Measurements from ENCODE around the gene OSGEP.
"Not testable (repeated sequence)": the region's sequence is repeated elsewhere in the genome, so short reads cannot be mapped to it uniquely, and the experiment has no call there.

OSGEP gene

GRCh38 chr14:20469242-20469889, 14.8 kb upstream of the OSGEP start, which contains the start of gene PNP:
PNP (plus strand) TSS chr14:20469406; CDS start chr14:20469525, 119 bp downstream.
- DNase-seq: peak; percentile 94

DNA sequence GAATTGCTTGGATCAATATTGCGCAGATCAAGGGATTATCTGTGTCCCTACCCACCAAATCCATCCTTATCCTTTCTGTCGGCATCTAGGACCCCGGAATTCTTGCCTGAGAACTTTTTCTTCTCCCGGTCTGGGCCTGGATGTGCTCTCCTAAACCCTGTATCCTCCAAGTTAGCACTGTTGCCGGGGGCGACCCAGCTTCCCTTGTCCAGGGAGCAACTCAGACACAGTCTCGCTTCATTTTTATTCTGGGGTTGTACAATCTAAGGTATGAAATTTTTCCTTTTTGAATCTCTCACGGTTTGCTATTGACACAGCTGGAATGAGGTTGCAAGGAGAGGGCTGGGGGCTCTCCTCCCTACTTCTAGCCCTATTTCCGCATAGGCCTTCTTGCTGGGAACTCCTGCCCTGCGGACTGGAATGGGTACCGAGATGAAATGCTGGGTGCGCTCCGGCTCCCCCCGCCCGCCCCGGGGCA, 14.2 kb upstream of the OSGEP start:
- DNase-seq: no peak

DNA sequence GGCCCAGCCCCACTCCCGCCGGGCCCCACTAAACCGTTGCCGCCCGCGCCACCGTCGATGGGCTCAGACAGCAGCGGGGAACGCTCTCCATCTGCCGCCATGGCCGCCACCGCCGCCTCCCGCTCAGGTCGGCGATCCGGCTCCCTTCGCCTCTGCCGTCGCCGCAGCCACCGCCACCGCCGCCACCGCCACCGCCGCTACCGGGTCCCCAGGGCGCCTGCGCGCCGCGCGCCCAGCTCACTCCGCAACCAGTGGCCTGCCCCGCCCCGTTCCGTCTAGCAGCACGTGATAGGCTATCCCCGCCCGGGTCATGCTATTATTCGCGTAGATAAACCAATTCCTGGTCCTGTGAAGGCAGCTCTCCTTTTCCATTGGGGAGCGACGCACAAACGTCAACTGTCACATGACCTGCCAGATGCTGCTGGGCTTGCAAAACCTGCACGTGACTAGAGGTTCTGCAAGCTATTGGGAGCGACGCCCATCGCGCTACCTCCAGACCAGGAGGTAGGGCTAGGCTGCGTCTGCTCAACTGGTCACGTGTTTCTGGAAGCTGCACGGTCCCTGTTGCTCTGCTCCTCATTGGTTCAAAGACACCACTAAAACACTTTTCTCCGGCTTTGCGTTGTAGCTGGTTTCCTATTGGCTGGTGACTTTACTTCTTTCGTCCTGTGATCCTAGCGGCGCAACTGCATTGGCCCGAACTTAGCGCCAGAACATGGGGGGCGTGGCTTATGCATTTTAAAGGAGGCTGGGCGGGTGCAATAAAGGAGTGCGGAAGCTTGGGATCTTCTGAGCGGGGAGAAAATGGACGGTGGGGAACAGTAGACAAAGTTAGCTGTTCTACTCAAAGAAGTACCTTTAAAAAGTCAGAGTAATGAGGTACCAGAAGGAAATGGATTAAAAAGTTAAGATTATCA, 6.9 kb upstream of the OSGEP start, which contains the start of gene PIP4P1:
Gene PIP4P1 (minus strand): TSS at position 210 of the 917 bp plus-strand sequence. CDS start 109 bp downstream, at position 101.
- peak; percentile 100 for DNase-seq

DNA sequence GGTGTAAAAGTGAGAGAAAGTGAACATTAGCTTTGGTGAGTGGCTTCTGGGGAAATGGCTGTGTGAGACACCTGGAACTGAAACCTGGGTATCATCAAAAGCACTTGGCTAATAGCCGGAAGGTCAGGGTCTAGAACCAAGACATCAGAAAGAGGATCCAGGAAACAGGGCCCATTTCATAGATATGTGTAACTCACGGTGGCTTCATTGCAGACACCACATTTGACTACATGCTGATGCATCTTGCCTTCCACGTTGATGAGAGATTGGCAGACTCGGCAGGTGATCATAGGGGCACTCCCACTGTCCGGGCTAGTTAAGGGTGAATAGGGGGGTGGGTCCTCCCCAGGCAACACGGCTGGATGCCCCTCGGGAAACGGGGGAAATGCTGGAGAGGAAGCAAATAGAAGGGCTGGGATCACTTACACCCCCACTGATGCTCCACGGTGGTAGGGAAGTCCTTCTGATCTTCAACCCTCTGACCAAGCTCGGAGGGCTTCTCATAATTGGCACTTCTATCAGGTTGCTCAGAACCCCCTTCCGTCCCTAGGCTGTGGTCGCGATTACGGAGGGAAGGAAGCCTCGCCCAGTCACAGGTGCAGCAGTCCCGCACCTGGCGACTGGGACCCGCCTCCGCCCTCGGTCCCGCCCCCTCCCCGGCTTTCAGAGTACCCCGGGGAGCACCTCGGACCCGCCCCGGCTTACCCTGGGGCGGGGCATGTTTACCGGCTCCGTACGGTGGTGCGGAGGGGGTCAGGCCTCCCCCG, 6.0 kb upstream of the OSGEP start:
- DNase-seq: peak; percentile 85

DNA sequence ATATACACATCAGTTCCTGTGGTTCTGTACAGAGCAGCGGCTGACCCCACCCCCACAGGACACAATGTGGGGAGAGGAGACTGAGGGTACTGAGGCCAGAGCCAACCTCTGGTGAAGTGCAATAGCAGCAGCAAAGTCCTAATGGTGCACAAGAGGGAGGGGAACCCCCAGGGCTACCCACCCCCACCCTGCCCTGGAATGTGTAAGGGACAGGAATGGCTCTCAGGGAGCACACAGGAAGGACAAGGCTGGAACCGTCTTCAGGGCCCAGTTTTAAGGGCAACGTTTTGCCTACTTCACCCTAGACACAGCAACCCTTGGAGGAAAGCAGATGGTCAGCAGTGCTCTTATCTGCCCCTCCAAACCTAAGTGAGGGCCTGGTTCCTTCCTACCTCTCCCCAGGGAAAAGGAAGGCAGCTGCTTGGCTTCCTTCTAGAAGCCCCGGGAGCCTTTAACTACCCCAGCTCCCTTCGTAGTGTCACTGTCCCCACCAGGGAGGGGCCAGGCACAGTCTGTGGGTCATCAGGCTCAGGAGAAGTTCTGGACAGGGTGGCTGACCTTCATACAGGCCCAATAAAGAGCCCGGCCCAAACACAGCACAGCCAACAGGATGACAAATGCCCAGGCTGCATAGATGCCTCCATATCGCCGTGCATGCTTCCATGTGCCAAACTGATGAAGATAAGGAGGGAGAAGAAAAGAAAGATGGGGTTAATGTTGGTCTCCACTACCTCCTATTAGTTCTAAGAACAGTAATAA, 3.6 kb upstream of the OSGEP start:
- no peak for DNase-seq

- DNase-seq: no peak
Measured at GRCh38 chr14:20456971-20457370, 2.4 kb upstream of the OSGEP start.

GRCh38 chr14:20455355-20456300, 1.0 kb upstream of the OSGEP start:
- DNase-seq: no peak

DNA sequence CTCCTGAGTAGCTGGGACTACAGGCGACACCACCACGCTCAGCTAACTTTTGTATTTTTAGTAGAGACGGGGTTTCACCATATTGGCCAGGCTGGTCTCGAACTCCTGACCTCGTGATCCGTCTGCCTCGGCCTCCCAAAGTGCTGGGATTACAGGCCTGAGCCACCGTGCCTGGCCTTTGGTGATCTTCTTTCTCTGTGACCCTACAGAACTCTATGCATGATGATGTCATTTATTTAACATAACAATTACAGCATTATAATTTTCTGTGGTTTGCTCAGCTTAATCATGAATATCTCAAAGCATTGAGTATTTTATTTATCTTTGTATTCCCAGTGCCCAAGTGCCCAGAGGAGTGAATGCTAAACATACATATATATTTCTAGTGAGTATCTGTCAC, 1.8 kb downstream of the OSGEP start:
- not testable (repeated sequence) for DNase-seq

GRCh38 chr14:20446889-20447288, 7.7 kb downstream of the OSGEP start:
- DNase-seq: no peak

DNA sequence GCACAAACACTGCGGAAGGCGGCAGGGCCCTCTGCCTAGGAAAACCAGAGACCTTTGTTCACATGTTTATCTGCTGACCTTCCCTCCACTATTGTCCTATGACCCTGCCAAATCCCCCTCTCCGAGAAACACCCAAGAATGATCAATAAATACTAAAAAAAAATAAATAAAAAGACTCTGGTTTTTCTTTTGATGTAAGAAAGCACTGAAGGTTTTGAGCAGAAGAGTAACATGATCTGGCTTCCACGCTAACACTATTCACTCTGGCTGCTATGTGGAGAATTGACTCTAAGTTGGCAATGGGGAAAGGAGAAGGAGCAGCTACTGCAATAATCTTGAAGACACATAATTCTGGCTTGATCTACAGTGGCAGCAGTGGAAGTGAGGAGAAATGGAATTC, 11.0 kb downstream of the OSGEP start:
- DNase-seq: not testable (repeated sequence)

GRCh38 chr14:20441461-20441860, 13.2 kb downstream of the OSGEP start:
- no peak for DNase-seq

GRCh38 chr14:20440882-20441281, 13.7 kb downstream of the OSGEP start:
- DNase-seq: peak; percentile 36

- DNase-seq: no peak
Measured at GRCh38 chr14:20440465-20440864, 14.1 kb downstream of the OSGEP start.

GRCh38 chr14:20438664-20439063, 15.9 kb downstream of the OSGEP start:
- no peak for DNase-seq

- DNase-seq: no peak
Measured at GRCh38 chr14:20436363-20436755, 18.3 kb downstream of the OSGEP start.

DNA sequence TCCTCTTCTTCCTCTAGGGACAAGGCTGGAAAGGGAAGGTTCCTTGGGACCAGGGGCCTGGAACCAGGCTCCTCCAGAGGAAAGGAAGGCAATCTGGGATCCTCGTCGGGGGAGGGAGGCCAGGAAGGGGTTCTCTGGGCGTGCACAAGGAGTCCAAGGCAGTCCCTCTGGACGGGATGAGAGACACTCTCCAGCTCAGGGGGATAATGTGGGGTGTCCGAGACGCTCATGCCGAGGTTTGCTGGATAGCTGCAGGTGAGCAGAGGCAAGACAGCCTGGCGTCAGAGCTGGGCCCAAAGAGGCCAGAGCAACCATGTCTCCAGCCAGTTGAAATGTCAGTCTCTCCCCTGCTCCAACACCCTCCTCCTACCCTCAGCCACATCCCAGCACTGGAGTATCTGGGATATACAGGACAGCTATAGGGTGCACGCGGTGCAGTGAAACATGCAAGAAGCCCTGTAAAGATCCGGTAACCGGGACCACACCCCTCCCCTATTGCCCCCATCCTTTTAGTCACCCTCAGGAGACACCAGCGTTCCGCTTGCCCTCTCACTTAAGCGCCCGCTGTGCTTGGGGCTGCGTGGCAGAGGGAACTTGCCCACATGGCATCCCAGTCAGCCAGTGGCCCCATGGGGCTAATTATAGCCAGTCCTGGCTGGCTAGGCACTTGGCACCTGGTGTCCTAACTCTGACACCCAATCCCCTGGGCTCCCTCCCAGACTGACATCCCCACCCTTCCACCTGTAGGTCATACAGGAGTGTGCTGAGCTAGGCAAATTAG, 18.8 kb downstream of the OSGEP start, which contains the start of gene KLHL33:
Gene KLHL33 (minus strand): TSS at position 585 of the 781 bp plus-strand sequence. CDS start 355 bp downstream, at position 230.
- DNase-seq: no peak

DNA sequence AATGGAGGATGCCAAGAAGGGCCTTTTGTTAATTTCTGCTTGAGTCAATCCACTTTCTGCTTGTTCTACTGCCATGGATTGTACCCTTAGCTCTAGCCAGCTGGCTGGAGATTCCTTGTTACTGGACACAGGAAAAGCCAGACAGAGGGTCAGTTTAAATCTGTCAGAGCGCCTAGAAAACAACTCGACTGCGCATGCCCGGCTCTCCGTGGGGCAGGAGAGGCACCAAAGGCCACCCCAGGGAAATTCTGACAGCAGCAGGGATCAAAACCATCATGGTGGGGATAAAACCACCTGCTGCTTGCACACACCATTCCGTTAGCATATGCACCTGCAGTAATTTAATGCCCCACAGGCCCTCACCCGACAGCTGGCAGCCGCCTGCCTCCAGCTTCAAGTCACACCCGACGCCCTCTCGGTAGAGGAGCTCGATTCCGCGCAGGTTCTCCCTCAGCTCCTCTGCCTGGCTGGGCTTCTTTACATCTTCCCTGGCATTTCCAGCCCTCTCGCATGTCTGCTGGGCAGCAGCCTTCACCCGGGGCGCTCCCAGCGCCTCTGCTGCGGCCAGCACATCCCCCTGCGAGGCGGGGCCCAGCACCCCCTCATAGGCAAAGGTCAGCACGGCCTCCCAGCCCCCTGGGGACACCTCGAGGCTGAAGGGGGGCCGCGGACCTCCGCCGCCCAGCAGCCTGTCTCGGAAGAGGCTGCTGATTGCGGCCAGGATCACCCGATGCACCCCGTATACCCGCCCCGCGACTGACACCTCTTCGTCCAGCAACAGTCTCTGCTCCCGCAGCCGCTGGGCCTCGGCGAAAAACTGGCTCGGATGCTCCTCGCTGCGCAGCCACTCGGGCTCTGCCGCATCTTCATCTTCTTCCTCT, 19.7 kb downstream of the OSGEP start:
- DNase-seq: no peak

- DNase-seq: no peak
Measured at GRCh38 chr14:20429801-20430669, 24.6 kb downstream of the OSGEP start.

All from CD4-positive, alpha-beta T cell treated with Interleukin-15 for 1 hour (primary cell).